Hepatocyte (in vitro differentiated cells): Measurements from ENCODE around the gene XYLT1.

Source experiments
- EZH2 ChIP-seq: fragments of 200-600 bp; sonication (generic); IDR thresholded peaks from 2 replicates; pipeline ENCODE4 v1.6.1; 2016; ENCODE audit warnings: antibody characterized with exemption, mild to moderate bottlenecking, borderline replicate concordance
- EZH2phosphoT487 ChIP-seq: fragments of 200-600 bp; sonication (generic); IDR thresholded peaks from one replicate; pipeline ENCODE4 v1.6.1; 2018; ENCODE audit warnings: antibody characterized with exemption, mild to moderate bottlenecking, low read depth, moderate library complexity; ENCODE audit not compliant: unreplicated experiment, severe bottlenecking
- TF ChIP-seq, protein P1 (sequence below): fragments of 200-600 bp; sonication (generic); IDR thresholded peaks from 2 replicates; pipeline ENCODE4 v1.5.1; 2016; ENCODE audit warnings: antibody characterized with exemption, mild to moderate bottlenecking; ENCODE audit not compliant: poor library complexity

DNA sequence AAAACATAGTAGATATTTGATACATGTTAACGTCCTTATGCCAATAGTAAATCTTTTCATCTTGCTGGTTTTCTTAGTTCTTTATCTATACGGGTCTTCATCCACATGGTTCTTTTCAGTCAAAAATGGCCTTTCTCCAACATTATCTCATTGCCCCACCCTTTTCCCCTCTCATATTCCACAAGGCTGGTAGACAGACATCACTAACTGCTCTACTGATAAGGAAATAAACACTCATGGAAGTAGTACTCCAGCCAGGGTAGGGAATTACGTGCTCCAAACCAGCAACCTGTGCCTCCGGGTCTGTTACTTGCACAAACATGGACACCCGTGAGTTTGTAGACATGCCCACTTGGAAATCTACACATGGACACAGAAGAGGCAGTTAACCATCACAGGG lies 141.4 kb downstream of the XYLT1 start:
- TF ChIP-seq, protein P1, sequence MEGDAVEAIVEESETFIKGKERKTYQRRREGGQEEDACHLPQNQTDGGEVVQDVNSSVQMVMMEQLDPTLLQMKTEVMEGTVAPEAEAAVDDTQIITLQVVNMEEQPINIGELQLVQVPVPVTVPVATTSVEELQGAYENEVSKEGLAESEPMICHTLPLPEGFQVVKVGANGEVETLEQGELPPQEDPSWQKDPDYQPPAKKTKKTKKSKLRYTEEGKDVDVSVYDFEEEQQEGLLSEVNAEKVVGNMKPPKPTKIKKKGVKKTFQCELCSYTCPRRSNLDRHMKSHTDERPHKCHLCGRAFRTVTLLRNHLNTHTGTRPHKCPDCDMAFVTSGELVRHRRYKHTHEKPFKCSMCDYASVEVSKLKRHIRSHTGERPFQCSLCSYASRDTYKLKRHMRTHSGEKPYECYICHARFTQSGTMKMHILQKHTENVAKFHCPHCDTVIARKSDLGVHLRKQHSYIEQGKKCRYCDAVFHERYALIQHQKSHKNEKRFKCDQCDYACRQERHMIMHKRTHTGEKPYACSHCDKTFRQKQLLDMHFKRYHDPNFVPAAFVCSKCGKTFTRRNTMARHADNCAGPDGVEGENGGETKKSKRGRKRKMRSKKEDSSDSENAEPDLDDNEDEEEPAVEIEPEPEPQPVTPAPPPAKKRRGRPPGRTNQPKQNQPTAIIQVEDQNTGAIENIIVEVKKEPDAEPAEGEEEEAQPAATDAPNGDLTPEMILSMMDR = no peak
- TF ChIP-seq EZH2 (no peak), EZH2phosphoT487 (no peak)
